ENCODE data around the gene VPS37D.

Gene VPS37D

GRCh38 chr7:73698410-73698809, 30.8 kb downstream of the VPS37D start:
- no peak overlapping the region for H3K9ac ChIP-seq
- H3K36me3 ChIP-seq (ENCODE audit: control insufficient read depth, insufficient read depth, low read length): no peaks in the 10 kb centered on the region
- H3K79me2 ChIP-seq: no peaks in the 10 kb centered on the region
- no peak overlapping the region for H3K4me3 ChIP-seq (ENCODE audit: low read depth, low read length)
- no peaks in the 10 kb centered on the region for H3K27me3 ChIP-seq (ENCODE audit: control insufficient read depth, insufficient read depth, low read length)
- H3K27ac ChIP-seq: no peak overlapping the region
- H3K9me3 ChIP-seq (ENCODE audit: control insufficient read depth, low read length): no peaks in the 10 kb centered on the region
- no peaks in the 10 kb centered on the region for H3K4me1 ChIP-seq
- TF ChIP-seq CTCF (IDR thresholded peaks at IDR 0.05): no peak
- no peak overlapping the region for H2AFZ ChIP-seq
- no peak overlapping the region for H3K4me2 ChIP-seq (ENCODE audit: low read length)

GRCh38 chr7:73699370-73700068, 31.9 kb downstream of the VPS37D start:
- H3K9me3 ChIP-seq (ENCODE audit: control insufficient read depth, low read length): no peaks in the 10 kb centered on the region
- H3K27ac ChIP-seq: no peak overlapping the region
- H3K79me2 ChIP-seq: no peaks in the 10 kb centered on the region
- H3K36me3 ChIP-seq (ENCODE audit: control insufficient read depth, insufficient read depth, low read length): no peaks in the 10 kb centered on the region
- no peak overlapping the region for H3K9ac ChIP-seq
- no peaks in the 10 kb centered on the region for H3K27me3 ChIP-seq (ENCODE audit: control insufficient read depth, insufficient read depth, low read length)
- H3K4me3 ChIP-seq (ENCODE audit: low read depth, low read length): no peak overlapping the region
- no peak overlapping the region for H2AFZ ChIP-seq
- H3K4me2 ChIP-seq (ENCODE audit: low read length): no peak overlapping the region
- no peaks in the 10 kb centered on the region for H3K4me1 ChIP-seq
- no peak for TF ChIP-seq CTCF (IDR thresholded peaks at IDR 0.05)

- Histone ChIP-seq H3K36me3 (ENCODE audit: control insufficient read depth, insufficient read depth, low read length) (no peaks in the 10 kb centered on the region), H3K9ac (no peak overlapping the region), H3K4me2 (ENCODE audit: low read length) (no peak overlapping the region), H3K27ac (no peak overlapping the region), H2AFZ (no peak overlapping the region), H3K27me3 (ENCODE audit: control insufficient read depth, insufficient read depth, low read length) (no peaks in the 10 kb centered on the region), H3K4me1 (no peaks in the 10 kb centered on the region), H3K79me2 (no peaks in the 10 kb centered on the region), H3K9me3 (ENCODE audit: control insufficient read depth, low read length) (no peaks in the 10 kb centered on the region), H3K4me3 (ENCODE audit: low read depth, low read length) (no peak overlapping the region)
- no peak for TF ChIP-seq CTCF (IDR thresholded peaks at IDR 0.05)
Observed at GRCh38 chr7:73700069-73700423, 32.4 kb downstream of the VPS37D start.

- H3K27me3 ChIP-seq (ENCODE audit: control insufficient read depth, insufficient read depth, low read length): no peaks in the 10 kb centered on the region
- no peaks in the 10 kb centered on the region for H3K9me3 ChIP-seq (ENCODE audit: control insufficient read depth, low read length)
- H3K9ac ChIP-seq: no peak overlapping the region
- no peak overlapping the region for H3K27ac ChIP-seq
- H3K4me2 ChIP-seq (ENCODE audit: low read length): no peak overlapping the region
- no peaks in the 10 kb centered on the region for H3K79me2 ChIP-seq
- H3K36me3 ChIP-seq (ENCODE audit: control insufficient read depth, insufficient read depth, low read length): no peaks in the 10 kb centered on the region
- H3K4me3 ChIP-seq (ENCODE audit: low read depth, low read length): no peak overlapping the region
- no peak overlapping the region for H2AFZ ChIP-seq
- H3K4me1 ChIP-seq: no peaks in the 10 kb centered on the region
- no peak for TF ChIP-seq CTCF (IDR thresholded peaks at IDR 0.05)
Observed at GRCh38 chr7:73700581-73701134, 33.0 kb downstream of the VPS37D start.
